ENCODE results near the gene CNTN2.

The CNTN2 gene

DNA sequence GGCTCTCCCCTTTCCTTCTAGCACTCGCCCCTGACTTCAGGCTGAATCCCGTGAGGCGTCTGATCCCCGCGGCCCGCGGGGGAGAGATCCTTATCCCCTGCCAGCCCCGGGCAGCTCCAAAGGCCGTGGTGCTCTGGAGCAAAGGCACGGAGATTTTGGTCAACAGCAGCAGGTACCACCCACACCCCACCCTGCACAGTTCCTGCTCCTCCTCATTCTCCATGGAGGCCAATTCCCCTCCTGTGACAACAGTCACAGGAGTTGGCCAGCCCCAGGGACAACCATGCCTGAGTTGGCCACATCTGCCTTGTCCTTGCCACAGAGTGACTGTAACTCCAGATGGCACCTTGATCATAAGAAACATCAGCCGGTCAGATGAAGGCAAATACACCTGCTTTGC is 21.3 kb downstream of the CNTN2 start:
- no peak overlapping the region for H3K4me3 ChIP-seq (replicated peaks in 1 of 2; ENCODE audit: low read depth in 2 of 2, low read length in 2 of 2)
- TF ChIP-seq, protein P1, sequence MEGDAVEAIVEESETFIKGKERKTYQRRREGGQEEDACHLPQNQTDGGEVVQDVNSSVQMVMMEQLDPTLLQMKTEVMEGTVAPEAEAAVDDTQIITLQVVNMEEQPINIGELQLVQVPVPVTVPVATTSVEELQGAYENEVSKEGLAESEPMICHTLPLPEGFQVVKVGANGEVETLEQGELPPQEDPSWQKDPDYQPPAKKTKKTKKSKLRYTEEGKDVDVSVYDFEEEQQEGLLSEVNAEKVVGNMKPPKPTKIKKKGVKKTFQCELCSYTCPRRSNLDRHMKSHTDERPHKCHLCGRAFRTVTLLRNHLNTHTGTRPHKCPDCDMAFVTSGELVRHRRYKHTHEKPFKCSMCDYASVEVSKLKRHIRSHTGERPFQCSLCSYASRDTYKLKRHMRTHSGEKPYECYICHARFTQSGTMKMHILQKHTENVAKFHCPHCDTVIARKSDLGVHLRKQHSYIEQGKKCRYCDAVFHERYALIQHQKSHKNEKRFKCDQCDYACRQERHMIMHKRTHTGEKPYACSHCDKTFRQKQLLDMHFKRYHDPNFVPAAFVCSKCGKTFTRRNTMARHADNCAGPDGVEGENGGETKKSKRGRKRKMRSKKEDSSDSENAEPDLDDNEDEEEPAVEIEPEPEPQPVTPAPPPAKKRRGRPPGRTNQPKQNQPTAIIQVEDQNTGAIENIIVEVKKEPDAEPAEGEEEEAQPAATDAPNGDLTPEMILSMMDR (IDR thresholded peaks at IDR 0.05; ENCODE audit: low read depth, low read length), result no peak
- no peak for DNase-seq (ENCODE audit: low read depth in 2 of 2)

DNA sequence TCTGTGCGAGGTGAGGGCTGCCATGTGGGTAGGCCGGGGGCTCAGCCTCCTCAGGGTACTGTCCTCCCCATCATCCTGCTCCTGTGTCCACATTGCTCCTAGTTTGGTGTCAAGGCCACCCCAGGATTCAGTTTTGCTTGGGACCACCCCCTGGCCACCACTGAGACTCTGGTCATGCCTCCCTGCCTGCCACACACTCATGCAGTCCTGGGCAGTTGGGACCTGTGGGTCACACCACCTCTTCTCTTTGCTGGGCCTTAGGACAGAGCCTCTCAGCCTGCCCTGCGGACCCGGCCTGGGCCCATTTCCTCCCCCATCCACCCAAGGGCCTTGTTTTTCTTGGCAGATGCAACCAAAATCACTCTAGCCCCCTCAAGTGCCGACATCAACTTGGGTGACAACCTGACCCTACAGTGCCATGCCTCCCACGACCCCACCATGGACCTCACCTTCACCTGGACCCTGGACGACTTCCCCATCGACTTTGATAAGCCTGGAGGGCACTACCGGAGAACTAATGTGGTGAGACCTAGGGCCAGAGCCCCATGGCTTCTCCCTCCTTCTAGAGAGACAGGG is 21.8 kb downstream of the CNTN2 start:
- H3K4me3 ChIP-seq (replicated peaks in 1 of 2; ENCODE audit: low read depth in 2 of 2, low read length in 2 of 2), result no peak overlapping the region
- no peak for DNase-seq (ENCODE audit: low read depth in 2 of 2)
- TF ChIP-seq, protein P1 (IDR thresholded peaks at IDR 0.05; ENCODE audit: low read depth, low read length), result no peak

DNA sequence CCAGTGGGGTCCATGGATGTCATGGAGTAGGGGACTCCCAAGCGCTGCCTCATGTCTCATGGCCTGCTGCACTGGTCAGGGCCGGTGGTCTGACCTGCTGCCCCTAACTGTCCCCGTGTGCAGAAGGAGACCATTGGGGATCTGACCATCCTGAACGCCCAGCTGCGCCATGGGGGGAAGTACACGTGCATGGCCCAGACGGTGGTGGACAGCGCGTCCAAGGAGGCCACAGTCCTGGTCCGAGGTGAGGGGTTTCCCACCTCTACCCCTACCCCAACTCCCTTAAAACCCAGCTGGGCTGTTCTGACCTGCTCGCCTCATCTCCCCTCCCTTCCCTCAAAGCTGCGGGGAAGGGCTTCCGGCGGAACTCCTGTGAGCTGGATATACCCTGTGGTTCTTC is 22.7 kb downstream of the CNTN2 start:
- DNase-seq (ENCODE audit: low read depth in 2 of 2), result no peak
- TF ChIP-seq, protein P1 (IDR thresholded peaks at IDR 0.05; ENCODE audit: low read depth, low read length), result no peak
- no peak overlapping the region for H3K4me3 ChIP-seq (replicated peaks in 1 of 2; ENCODE audit: low read depth in 2 of 2, low read length in 2 of 2)

DNA sequence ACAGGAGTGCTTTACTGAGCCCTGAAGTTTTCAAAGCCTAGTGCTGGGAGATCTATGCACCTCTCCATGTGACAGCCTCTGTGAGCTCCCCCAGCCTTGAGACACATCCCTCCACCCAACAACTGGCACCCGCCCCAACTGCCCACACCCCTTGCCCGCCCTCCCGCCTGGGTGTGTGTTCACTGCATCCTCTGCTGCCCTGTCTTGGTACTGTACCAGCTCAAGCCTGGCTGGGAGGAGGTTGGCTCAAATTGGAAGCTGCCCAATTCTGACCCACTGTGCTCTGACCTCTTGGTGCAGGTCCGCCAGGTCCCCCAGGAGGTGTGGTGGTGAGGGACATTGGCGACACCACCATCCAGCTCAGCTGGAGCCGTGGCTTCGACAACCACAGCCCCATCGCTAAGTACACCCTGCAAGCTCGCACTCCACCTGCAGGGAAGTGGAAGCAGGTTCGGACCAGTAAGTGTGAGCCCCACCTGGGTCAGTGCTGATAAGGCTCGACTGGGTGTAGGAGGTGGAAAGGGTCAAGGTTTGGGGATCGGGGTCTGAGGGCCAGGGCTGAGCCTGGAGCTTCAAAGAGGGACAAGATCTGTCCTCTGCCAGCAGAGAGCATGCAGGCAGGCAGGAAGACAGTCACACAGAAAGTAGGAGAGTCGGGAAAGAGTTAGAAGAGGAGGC is 23.3 kb downstream of the CNTN2 start:
- TF ChIP-seq, protein P1 (IDR thresholded peaks at IDR 0.05; ENCODE audit: low read depth, low read length), result no peak
- no peak overlapping the region for H3K4me3 ChIP-seq (replicated peaks in 1 of 2; ENCODE audit: low read depth in 2 of 2, low read length in 2 of 2)
- no peak for DNase-seq (ENCODE audit: low read depth in 2 of 2)

DNA sequence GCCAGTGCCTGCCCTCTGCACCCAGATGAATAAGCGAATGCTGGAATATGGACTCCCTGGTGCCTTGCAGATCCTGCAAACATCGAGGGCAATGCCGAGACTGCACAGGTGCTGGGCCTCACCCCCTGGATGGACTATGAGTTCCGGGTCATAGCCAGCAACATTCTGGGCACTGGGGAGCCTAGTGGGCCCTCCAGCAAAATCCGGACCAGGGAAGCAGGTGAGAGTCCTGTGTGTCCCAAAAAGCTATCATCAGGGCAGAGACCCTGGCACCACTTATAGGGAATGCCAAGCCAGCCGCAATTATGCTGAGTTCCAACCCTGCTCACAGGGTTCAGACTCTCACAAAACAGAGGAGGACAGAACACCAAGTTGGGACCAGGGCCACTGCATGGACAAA is 24.0 kb downstream of the CNTN2 start:
- DNase-seq (ENCODE audit: low read depth in 2 of 2), result no peak
- TF ChIP-seq, protein P1 (IDR thresholded peaks at IDR 0.05; ENCODE audit: low read depth, low read length), result no peak
- H3K4me3 ChIP-seq (replicated peaks in 1 of 2; ENCODE audit: low read depth in 2 of 2, low read length in 2 of 2), result no peak overlapping the region

DNA sequence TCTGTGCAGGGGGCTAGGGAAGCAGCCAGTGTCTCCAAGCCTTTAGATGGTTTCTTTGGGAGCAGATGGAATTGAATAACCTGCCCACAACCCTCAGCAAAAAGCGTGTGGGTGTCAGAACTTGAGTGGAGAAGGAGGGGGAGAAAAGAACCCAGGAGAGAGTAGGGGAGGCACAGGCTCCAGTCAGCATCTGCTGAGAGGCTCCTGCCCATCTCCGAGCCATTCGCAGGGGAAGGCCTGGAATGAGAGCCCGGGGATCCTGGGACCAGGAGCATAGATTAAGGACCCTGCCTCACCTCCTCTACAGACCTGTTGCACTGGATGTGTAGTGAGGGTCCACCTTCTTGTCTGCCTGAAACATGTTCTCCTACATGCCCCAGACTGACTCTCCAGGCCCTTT is 25.0 kb downstream of the CNTN2 start:
- H3K4me3 ChIP-seq (replicated peaks in 1 of 2; ENCODE audit: low read depth in 2 of 2, low read length in 2 of 2), result no peak overlapping the region
- DNase-seq (ENCODE audit: low read depth in 2 of 2), result no peak
- TF ChIP-seq, protein P1 (IDR thresholded peaks at IDR 0.05; ENCODE audit: low read depth, low read length), result no peak

Data from cardiac fibroblast (primary cell).